K562 (cell line): ENCODE measurements around the gene WNT16.

Source experiments
- POLR2A ChIP-seq: fragments of 450-650 bp; conservative IDR thresholded peaks from 2 replicates; pipeline ENCODE4 v1.6.1; 2016
- TEAD4 ChIP-seq, 2 experiments: sonication (generic) in 1 of 2; formaldehyde crosslinking in 1 of 2; IDR thresholded peaks; 2 replicates each; pipeline versions ENCODE4 v1.6.1 to v1.8.0; 2012 to 2022; ENCODE audit warnings: borderline replicate concordance in 1 of 2, inconsistent platforms in 1 of 2, low read length in 1 of 2, mild to moderate bottlenecking in 1 of 2, missing genetic modification reagents in 1 of 2
- YY1 ChIP-seq, 3 experiments: IDR thresholded peaks; 2 replicates each; pipeline ENCODE4 v1.6.1; 2011; ENCODE audit warnings: low read length in 2 of 3, mild to moderate bottlenecking in 2 of 3, moderate library complexity in 2 of 3, borderline replicate concordance in 1 of 3, control low read depth in 1 of 3, low read depth in 1 of 3; ENCODE audit not compliant: insufficient read depth in 3 of 3, insufficient replicate concordance in 2 of 3, control insufficient read depth in 1 of 3, insufficient read length in 1 of 3; ENCODE audit errors: extremely low read depth in 1 of 3
- ZC3H11A ChIP-seq: IDR thresholded peaks from 2 replicates; pipeline ENCODE4 v1.6.1; 2012; ENCODE audit warnings: low read depth, low read length, improper control_type of control experiment
- ZNF121 ChIP-seq: sonication (generic); formaldehyde crosslinking; conservative IDR thresholded peaks from 2 replicates; pipeline ENCODE4 v1.8.0; 2022; ENCODE audit warnings: missing genetic modification reagents
- ZNF583 ChIP-seq: fragments of 250-450 bp; sonication (Bioruptor Pico); IDR thresholded peaks from 2 replicates; pipeline ENCODE4 v1.4.0; 2020
- TF ChIP-seq, protein P1 (sequence below): fragments of 250-450 bp; sonication (Bioruptor Pico); IDR thresholded peaks from 2 replicates; pipeline ENCODE4 v1.8.0; 2022; ENCODE audit warnings: moderate library complexity, mild to moderate bottlenecking, inconsistent platforms
- TF ChIP-seq, protein P2 (sequence below), 3 experiments: IDR thresholded peaks in 2 of 3; conservative IDR thresholded peaks in 1 of 3; 2 replicates each; pipeline ENCODE4 v1.5.1; 2011 to 2012; ENCODE audit warnings: low read length in 3 of 3, mild to moderate bottlenecking in 3 of 3, control low read depth in 2 of 3, improper control_type of control experiment in 1 of 3, inconsistent platforms in 1 of 3, low read depth in 1 of 3, mixed read lengths in 1 of 3, moderate library complexity in 1 of 3; ENCODE audit not compliant: insufficient read depth in 2 of 3
- TF ChIP-seq, protein P3 (sequence below): IDR thresholded peaks from 2 replicates; pipeline ENCODE4 v1.6.1; 2011; ENCODE audit warnings: borderline replicate concordance, low read depth, mild to moderate bottlenecking, moderate library complexity, low read length; ENCODE audit not compliant: insufficient read depth, poor library complexity, severe bottlenecking

DNA sequence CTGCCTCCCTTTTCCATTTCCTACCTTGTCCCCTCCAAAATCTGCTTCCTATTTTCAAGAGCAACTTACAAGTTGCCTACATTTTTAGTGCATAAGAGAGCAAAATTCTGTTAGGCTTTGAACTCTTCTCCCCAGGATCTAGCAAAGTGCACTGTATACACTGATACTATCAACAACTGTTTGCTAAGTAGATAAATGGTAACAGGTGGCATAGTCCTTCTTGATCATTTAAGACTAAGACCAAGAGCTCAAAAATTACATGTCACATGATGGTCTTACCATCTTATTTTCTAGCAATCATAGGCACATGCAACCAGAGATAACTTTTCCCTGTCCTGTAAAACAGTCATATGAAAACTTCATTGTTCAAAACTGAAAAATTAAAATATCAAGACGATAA lies 51.1 kb downstream of the WNT16 start:
- TF ChIP-seq, protein P1, sequence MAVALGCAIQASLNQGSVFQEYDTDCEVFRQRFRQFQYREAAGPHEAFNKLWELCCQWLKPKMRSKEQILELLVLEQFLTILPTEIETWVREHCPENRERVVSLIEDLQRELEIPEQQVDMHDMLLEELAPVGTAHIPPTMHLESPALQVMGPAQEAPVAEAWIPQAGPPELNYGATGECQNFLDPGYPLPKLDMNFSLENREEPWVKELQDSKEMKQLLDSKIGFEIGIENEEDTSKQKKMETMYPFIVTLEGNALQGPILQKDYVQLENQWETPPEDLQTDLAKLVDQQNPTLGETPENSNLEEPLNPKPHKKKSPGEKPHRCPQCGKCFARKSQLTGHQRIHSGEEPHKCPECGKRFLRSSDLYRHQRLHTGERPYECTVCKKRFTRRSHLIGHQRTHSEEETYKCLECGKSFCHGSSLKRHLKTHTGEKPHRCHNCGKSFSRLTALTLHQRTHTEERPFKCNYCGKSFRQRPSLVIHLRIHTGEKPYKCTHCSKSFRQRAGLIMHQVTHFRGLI: no peak
- TF ChIP-seq, protein P2, sequence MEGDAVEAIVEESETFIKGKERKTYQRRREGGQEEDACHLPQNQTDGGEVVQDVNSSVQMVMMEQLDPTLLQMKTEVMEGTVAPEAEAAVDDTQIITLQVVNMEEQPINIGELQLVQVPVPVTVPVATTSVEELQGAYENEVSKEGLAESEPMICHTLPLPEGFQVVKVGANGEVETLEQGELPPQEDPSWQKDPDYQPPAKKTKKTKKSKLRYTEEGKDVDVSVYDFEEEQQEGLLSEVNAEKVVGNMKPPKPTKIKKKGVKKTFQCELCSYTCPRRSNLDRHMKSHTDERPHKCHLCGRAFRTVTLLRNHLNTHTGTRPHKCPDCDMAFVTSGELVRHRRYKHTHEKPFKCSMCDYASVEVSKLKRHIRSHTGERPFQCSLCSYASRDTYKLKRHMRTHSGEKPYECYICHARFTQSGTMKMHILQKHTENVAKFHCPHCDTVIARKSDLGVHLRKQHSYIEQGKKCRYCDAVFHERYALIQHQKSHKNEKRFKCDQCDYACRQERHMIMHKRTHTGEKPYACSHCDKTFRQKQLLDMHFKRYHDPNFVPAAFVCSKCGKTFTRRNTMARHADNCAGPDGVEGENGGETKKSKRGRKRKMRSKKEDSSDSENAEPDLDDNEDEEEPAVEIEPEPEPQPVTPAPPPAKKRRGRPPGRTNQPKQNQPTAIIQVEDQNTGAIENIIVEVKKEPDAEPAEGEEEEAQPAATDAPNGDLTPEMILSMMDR (IDR thresholded peaks at IDR 0.05 in 2 of 3, conservative IDR thresholded peaks at IDR 0.05 in 1 of 3; ENCODE audit: insufficient read depth in 2 of 3, low read depth in 1 of 3, low read length in 3 of 3): no peak
- TF ChIP-seq ZNF583 (CRISPR knock-in tag) (no peak), YY1 (IDR thresholded peaks at IDR 0.05; ENCODE audit: borderline replicate concordance in 1 of 3, control insufficient read depth in 1 of 3, extremely low read depth in 1 of 3, insufficient read depth in 3 of 3, insufficient read length in 1 of 3, insufficient replicate concordance in 2 of 3, low read depth in 1 of 3, low read length in 2 of 3) (no peak), ZNF121 (CRISPR knock-in tag) (no peak), TEAD4 (IDR thresholded peaks at IDR 0.05; ENCODE audit: low read length) (no peak), TEAD4 (CRISPR knock-in tag; IDR thresholded peaks at IDR 0.05; ENCODE audit: borderline replicate concordance) (no peak), ZC3H11A (no peak), POLR2A (no peak)
- TF ChIP-seq, protein P3, sequence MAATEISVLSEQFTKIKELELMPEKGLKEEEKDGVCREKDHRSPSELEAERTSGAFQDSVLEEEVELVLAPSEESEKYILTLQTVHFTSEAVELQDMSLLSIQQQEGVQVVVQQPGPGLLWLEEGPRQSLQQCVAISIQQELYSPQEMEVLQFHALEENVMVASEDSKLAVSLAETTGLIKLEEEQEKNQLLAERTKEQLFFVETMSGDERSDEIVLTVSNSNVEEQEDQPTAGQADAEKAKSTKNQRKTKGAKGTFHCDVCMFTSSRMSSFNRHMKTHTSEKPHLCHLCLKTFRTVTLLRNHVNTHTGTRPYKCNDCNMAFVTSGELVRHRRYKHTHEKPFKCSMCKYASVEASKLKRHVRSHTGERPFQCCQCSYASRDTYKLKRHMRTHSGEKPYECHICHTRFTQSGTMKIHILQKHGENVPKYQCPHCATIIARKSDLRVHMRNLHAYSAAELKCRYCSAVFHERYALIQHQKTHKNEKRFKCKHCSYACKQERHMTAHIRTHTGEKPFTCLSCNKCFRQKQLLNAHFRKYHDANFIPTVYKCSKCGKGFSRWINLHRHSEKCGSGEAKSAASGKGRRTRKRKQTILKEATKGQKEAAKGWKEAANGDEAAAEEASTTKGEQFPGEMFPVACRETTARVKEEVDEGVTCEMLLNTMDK: no peak
